GM18526 (cell line): Measurements from ENCODE around the gene WDFY4.

ENCODE experiments used
- POLR2A ChIP-seq: IDR thresholded peaks from 3 replicates; pipeline ENCODE4 v1.6.1; 2011; ENCODE audit not compliant: insufficient read length; ENCODE audit errors: extremely low read depth

WDFY4 gene

DNA sequence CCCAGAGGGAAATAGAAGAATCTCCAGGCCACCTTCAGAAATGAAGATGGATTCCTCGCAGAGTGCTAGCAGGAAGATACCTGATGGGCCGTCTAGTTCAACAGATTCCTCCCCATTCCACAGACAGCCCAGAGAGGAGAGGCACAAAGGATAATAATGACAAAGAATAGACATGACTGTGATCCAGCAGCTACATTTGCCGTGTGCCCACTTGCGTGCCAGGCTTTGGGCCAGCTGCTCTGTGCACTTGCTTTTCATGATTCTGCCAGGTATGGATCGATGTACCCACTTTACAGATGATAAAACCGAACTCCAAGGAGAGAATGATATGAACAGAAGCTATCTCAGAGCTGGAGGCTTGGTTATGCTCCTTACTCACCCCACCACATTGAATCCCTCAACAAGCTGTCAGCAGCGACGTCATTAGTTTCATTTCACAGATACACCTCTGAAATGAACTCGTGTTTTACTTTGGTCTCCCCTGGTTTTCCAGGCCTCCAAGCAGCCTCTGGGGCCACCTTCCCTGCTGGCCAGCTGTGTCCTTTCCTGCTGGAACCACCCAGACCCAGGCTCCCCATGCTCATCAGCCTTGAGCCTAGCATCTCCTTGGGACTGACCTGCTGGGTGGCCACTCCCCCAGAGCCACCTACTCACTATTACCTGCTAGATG, 11.9 kb upstream of the WDFY4 start:
- TF ChIP-seq POLR2A, result no peak

DNA sequence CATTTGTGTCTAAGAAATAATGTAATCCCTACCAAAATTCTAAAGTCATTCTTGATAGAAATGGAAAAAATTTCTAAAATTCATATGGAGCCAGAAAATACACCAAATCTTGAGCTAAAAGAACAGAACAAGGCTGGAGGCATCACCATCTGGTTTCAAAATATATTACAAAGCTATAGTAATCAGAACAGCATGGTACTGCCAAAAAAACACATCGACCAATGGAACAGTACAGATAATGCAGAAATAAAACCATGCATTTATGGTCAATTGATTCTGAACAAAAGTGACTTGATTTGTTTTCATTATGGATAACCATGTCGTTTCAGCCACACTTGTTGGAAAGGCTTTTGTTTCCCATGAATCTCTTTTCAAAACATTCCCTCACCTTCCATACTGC, 7.0 kb upstream of the WDFY4 start:
- TF ChIP-seq POLR2A, result no peak

DNA sequence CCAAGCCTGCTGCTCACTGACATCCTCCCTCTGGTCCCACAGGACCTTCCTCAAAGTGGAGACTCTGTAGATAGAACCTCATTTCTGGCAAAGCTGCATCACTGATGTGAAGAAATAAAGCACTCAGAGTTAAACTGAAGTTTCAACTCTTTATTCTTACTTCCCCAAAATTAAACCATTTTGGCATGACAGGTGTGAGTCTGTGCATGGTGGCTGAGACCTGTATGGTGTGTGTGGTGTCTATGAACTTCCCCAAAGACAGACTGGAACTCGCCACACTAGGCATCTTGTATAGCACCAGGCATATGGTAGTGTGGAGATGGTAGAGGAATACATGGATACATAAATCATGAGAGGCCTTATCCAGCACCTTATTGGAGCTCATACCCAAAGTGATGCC, 6.6 kb upstream of the WDFY4 start:
- no peak for TF ChIP-seq POLR2A

DNA sequence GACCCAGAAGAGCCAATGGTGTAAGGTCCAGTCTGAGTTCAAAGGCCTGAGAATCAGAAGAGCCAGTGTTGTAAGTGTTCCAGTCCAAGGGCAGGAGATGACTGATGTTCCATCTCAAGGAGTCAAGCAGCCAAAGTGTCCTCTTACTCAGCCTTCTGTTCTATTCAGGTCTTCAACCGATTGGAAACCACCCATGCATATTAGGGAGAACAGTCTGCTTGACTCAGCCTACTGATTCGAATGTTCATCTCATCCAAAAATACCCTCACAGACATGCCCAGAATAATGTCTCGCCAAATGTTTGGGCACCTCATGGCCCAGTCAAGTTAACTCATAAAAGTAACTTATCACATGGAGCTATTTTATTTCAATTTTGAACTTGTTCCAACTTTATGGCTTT, 2.9 kb upstream of the WDFY4 start:
- no peak for TF ChIP-seq POLR2A

DNA sequence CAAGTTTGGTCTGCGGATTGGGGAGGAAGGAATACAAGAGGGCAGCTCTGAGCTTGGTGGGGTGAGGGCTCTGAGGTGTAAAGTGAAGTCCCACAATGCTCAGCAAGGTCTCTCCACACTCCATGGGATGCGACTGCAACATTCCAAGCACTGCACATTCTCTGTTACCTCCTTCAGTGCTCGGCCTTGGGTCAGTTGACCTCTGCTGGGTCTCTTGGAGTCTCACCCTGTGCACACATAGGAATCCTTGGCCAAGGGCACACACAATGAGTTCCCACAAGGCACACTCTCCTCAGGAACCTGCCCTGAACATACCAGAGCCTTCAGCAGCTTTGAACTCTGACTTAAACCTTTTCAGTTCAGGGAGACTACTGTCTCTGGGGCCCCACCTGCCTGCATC, 2.4 kb upstream of the WDFY4 start:
- TF ChIP-seq POLR2A, result no peak

DNA sequence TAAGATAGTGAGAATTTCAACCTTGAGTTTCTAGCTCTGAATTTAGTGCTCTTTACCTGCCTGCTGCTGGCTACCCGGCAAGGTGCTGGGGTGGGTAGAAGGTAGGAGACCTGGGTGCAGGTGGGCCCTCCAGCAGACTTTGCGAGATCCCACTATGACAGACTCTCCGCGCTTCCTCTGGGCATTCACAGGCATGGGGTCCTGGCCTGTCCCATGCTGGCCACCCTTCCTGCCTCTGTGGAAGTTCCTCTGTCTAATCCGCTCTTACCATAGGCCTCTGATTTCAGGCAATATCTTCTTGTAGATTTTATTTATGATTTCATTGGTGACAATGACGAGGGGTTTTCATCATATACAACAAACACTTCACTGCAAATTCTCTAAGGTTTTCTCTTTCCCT, 1.2 kb upstream of the WDFY4 start:
- no peak for TF ChIP-seq POLR2A

DNA sequence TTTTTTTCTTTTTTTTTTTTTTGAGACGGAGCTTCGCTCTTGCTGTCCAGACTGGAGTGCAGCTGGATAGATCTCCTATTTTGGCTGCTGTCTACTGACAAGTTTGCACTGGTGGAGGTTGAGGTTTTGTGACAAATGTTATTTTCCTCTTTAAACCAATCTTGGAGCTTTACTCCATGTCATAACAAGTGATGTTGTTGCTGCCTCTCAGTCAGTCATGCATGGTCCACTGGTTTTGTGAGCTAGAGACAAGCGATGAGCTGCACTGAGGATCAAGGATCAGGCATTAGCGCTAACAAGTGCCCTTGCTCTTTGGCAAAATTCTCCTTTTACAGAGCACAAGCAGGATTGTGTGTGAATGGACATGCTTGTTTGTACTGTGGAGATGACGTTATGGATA, 805 bp upstream of the WDFY4 start:
- TF ChIP-seq POLR2A, result no peak

DNA sequence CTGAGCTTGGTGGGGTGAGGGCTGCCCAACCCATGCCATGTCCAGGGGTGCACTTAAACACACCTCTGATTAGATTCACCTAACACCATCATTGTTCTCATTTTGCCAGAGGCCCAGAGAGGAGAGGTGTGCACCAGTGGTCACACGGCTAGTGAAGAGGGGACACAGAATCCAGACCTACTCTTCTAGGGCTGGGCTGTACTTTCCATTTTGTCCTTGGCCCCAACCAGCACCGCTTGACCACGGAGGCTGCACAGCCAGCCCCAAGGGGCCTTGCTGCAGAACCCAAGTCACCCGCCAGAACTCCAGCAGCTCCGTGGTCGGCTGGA, 246 bp upstream of the WDFY4 start:
- TF ChIP-seq POLR2A, result peak; percentile 63

DNA sequence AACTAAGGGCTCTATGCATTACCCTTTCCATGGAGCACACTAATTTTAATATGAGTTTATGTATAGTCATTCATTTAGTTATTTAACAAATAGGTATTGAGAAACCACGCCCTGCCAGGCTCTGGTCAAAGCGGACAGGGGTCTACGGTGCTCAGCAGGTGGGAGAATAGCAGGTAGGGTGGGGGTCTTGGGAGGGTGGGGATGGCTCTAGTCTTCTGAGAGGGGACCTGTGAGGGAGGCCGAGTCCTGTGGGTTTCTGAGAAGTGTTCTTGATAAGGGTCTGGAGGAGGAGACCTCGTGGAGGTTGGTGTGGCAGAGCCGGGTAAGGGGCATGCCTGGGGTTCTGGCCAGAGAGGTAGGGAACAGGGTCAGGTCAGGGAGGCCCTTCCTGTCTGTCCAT, 1.1 kb downstream of the WDFY4 start:
- no peak for TF ChIP-seq POLR2A

DNA sequence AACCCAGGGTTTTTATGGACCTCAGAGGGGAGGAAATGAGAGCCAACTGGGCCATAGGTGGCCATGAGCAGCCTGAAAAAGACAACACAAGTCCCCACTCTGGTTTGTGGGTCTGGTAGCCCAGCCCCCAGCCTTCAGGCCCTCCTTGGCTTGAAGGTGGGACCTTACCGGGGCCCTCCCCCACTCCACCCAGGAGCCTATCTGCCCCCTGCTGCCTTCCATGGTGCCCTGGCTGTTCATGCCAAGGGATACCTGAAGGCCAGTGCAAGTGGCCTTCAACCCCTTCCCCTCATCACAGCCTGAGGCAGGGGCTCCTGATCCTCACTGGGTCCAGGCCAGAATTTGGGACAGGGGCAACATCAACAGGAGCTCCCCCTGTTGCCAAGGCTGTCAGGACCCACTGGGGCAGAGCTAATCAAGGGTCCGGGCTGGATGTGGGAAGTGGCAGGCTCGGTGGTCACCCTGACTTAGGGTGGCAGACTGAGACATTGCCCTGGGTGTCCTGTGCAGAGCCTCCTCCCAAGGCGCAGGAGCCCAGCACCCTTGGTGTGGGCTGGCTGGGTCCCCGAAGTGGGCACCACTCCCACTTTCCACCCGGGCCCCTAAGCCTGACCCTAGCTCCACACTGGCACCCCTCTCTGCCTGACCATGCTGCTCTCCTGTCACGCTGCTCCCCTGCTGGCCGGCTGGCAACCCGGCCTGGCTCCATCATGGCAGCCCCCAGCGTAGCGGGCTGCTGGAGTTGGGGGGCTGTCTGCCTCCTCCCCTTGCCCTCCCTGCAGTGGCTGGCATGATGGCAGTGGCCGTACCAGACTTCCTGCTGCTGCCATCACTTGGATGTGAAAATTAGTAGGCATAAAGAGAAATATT, 6.4 kb downstream of the WDFY4 start:
- no peak for TF ChIP-seq POLR2A

DNA sequence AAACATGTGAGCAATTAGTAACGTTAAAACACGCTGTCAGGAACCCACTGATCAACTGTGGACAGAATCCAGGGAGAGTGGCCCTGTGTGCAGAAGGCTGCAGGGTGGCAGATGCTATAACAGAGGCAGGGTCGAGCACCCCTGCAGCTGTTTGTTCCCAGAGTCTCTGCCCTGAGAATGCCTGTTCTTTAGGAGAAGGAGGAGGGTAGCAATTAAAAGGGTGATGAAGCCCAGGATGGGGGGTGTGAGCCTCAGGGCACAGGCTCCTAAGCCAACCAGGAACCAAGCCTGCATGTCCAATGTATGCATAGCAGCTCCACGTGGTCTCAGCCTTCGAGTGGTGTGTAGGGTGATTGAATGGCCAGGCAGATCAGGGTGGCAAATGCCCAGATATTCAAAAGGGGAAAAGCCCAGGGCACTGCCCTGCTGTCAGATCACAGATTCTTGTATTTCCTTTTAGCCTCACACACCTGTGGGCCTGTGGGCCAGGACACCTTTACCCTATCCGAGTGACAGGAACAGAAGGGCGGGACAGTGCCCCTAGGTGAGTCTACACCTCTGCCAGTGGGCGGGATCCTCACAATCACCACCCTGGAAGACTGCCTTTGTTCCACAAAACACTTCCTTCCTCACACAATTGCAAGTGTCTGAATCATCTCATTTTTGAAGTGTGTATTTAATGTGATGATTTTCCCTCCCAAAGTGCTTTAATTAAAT, 7.3 kb downstream of the WDFY4 start:
- no peak for TF ChIP-seq POLR2A

DNA sequence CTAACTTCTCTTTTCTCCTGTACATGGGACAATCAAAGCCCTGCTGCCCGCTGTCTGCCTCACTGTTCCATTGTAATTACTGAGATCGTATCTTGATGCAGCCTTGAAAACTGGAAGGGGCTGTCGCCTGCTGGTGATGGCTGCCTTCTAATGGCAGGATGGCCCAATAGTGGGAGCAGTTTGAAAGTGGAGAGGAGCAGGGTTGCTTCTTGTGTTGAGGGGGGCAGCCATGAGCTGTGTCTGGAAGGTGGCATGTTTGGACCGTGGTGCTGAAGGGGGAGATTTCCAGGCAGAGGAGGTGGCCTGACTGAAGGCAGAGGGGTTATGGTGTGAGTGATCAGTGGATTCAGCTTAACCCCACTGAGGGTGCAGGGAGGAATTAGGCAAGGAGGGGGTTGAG, 8.1 kb downstream of the WDFY4 start:
- no peak for TF ChIP-seq POLR2A

DNA sequence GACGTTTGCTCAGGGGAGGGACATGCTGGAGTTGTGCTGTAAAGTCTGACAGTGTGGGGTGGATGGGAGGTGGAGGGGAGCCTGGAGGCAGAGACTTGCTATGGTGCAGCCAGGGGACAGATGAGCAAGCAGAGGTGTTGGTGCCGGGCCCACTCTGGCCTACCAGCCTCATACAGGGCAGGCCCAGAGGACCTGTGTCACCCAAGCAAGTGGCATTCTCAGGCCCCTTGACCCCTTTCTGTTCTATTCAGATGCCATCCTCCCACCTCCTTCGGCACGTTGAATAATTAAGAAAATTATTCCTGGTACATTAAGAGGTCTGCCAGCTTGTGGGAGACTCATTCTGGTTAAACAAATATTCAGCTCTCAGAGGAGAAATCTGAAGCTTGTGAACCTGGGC, 8.5 kb downstream of the WDFY4 start:
- TF ChIP-seq POLR2A, result no peak

DNA sequence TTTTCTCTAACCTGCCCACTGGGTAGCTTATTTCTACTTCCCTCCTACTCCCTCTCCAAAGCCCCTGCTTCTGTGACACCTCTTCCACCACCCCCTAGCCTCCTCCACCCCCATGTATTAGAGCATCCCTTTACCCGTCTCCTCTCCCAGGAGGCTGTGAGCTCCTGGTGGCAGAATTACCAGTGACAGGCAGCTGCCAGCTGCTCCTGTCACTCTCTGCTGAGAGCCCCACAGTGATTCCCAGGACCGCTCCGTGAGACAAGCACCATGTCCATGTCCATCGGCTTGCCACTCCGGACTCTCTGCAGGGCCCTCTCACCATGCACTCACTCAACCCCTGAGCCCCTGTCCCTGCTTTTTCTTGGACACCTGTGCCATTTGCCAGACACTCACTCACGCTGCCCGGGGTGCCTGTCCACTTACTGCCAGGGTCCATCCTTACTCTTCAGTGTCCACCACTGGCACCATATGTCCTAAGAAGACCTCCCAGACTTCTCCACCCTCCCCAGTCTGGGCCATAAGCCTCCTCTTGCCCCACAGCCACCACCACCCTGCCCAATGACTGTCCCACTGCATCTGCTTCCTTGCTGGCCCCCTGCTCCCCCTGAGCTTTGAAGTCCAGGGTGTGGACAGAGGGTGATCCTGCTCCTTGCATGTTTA, 9.8 kb downstream of the WDFY4 start:
- no peak for TF ChIP-seq POLR2A

DNA sequence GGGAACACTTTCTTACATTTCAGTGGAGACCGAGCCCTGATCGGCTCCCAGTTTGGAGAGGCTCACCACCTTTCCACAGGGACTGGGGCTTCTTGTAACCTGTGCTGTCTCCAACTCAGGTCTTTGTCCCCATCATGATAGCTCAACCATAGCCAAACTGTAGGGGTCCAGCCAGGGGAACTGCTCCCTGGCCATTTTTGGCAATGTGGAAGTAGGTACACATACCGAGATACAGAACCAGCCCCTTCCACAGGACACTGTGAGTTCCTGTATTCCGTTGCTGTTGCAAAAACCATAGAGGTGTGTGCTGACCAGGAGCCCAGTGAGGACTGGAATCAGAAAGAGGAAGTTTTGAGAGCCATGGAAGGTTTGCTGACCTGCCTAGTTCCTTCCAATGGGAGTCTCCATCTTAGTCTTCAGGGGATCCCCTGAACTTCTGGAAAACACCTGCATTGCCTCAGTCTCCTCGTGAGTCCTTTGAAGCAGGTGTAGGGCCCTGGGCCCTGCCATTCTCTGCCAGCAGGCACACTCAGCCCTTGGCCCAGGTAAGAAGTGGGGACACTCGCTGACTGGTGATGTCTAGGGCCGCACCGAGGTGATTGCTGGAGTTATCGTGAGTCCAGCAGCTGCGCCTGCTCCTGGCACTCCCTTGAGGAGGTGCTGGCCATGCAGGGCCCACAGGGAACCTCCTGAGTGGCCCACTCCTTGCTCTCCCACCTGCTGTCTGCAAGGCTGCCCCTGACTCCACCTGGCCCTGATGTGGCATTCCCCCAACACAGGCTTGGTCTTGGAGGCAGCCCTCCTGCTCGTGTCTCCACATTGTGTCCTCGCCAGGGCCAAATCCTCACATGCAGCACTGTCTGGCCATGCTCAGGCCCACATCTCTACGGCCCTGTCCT, 11.2 kb downstream of the WDFY4 start:
- no peak for TF ChIP-seq POLR2A
